ENCODE measurements around the gene RBP5.

DNA sequence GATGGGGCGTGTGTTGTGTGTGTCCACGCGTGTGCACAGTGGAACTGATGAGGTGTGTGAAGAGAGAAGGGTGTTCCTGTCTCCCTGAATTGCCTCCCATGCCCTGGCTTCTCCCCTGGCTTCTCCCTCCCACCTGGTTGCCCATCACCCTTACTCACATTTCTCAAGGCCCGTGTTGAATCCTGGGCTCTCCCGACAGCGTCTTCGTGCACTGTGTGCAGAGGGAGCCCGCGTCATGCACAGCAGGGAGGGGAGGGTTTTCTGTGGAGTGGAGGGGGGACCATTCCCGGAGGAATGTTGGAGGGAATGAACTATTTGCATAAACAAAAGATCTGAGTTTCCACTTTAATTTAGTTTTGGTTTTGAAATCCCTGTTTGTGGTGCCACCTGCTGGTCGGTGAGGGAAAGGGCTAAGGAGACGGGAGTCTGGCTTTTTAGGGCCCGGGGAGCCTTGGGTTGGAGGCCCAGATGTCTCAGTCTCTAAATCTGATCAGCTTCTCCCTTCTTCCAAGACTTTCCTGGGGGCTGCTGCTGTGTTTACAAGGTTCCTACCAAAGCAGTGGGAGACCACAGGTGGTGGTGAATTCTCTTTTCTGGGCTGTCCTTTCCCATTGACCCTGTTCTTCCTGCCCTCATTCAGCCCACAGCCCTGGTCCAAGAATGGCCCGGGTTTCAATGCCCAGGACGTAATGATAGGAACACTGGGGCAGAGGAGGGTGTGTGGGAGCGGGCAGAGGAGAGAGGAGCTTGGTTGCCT, 36.3 kb downstream of the RBP5 start, which contains the start of gene C1R:
- TF ChIP-seq, protein P1, sequence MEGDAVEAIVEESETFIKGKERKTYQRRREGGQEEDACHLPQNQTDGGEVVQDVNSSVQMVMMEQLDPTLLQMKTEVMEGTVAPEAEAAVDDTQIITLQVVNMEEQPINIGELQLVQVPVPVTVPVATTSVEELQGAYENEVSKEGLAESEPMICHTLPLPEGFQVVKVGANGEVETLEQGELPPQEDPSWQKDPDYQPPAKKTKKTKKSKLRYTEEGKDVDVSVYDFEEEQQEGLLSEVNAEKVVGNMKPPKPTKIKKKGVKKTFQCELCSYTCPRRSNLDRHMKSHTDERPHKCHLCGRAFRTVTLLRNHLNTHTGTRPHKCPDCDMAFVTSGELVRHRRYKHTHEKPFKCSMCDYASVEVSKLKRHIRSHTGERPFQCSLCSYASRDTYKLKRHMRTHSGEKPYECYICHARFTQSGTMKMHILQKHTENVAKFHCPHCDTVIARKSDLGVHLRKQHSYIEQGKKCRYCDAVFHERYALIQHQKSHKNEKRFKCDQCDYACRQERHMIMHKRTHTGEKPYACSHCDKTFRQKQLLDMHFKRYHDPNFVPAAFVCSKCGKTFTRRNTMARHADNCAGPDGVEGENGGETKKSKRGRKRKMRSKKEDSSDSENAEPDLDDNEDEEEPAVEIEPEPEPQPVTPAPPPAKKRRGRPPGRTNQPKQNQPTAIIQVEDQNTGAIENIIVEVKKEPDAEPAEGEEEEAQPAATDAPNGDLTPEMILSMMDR (IDR thresholded peaks at IDR 0.05) = peak; percentile 86 to 91 (median 91)
- TF ChIP-seq POLR2A (IDR thresholded peaks at IDR 0.05) (no peak), POLR2AphosphoS5 (IDR thresholded peaks at IDR 0.05) (peak; percentile 75 to 82 (median 78)), EP300 (IDR thresholded peaks at IDR 0.05) (peak in 1 of 4 donors; percentile 13)
